GM12878 (cell line): ENCODE data around the gene SDK2.

ENCODE experiments used
- CHD2 ChIP-seq: IDR thresholded peaks from 2 replicates; pipeline ENCODE4 v1.6.1; 2011; ENCODE audit warnings: low read depth, low read length, improper control_type of control experiment, borderline replicate concordance
- FOS ChIP-seq: IDR thresholded peaks from 3 replicates; pipeline ENCODE4 v1.6.1; 2011; ENCODE audit warnings: borderline replicate concordance; ENCODE audit not compliant: insufficient read length; ENCODE audit errors: extremely low read depth
- POLR2A ChIP-seq: IDR thresholded peaks from 2 replicates; pipeline ENCODE4 v1.6.1; 2011; ENCODE audit warnings: low read depth, mild to moderate bottlenecking, low read length
- TF ChIP-seq, protein P1 (sequence below): IDR thresholded peaks from 2 replicates; pipeline ENCODE4 v1.6.1; 2012; ENCODE audit warnings: low read length, inconsistent platforms

DNA sequence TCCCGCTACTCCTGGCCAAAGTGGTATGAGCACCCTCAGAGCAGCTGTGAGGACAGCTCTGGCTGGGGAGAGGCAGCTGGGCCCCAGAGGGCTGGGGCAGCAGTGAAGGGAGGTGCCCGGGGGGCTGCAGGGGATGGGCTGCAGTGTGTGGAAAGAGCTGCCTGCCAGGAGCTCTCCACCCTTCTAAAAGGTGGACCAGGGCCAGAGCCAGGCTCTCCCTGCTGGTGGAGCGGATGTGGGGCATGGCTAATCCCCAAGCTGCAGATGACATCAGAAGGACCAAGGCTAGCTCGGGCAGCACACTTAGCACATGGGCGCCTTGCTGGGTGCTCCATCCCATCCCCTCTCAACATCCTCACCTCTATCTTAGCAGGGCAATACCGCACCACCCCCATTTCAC is 103.1 kb downstream of the SDK2 start:
- TF ChIP-seq FOS (no peak), POLR2A (no peak), CHD2 (no peak)
- TF ChIP-seq, protein P1, sequence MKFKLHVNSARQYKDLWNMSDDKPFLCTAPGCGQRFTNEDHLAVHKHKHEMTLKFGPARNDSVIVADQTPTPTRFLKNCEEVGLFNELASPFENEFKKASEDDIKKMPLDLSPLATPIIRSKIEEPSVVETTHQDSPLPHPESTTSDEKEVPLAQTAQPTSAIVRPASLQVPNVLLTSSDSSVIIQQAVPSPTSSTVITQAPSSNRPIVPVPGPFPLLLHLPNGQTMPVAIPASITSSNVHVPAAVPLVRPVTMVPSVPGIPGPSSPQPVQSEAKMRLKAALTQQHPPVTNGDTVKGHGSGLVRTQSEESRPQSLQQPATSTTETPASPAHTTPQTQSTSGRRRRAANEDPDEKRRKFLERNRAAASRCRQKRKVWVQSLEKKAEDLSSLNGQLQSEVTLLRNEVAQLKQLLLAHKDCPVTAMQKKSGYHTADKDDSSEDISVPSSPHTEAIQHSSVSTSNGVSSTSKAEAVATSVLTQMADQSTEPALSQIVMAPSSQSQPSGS, result no peak
